ENCODE data around the gene SPATA1.

DNA sequence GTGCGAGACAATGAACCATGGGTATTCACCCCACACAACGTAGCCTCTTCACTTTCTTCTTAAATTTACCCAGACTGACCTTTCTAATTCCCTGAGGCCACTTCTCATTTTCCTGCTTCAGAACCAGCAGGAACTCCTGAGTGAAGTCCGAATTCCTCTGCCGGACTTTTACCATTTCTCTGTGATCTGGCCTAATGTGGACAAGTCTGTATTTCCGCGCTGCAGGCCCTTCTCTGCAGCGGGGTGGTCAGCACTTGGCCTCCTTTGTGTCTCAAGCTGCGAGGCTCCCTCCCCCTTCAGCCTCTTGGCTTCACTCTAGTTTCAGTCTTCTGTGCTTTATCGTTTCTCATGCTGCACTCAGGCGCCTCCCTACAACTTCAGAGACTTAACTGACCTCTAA is 77.5 kb downstream of the SPATA1 start:
- TF ChIP-seq CTCF (conservative IDR thresholded peaks at IDR 0.05; ENCODE audit: low read depth, low read length) (no peak), POLR2A (IDR thresholded peaks at IDR 0.05; ENCODE audit: low read depth, low read length) (no peak), FOS (IDR thresholded peaks at IDR 0.05; ENCODE audit: low read depth, low read length) (no peak), RFX5 (IDR thresholded peaks at IDR 0.05; ENCODE audit: low read depth, low read length) (no peak), SMC3 (IDR thresholded peaks at IDR 0.05; ENCODE audit: low read depth, low read length) (no peak), RCOR1 (IDR thresholded peaks at IDR 0.05; ENCODE audit: insufficient replicate concordance, low read length) (no peak), RAD21 (IDR thresholded peaks at IDR 0.05; ENCODE audit: low read length) (no peak)
- TF ChIP-seq, protein P1, sequence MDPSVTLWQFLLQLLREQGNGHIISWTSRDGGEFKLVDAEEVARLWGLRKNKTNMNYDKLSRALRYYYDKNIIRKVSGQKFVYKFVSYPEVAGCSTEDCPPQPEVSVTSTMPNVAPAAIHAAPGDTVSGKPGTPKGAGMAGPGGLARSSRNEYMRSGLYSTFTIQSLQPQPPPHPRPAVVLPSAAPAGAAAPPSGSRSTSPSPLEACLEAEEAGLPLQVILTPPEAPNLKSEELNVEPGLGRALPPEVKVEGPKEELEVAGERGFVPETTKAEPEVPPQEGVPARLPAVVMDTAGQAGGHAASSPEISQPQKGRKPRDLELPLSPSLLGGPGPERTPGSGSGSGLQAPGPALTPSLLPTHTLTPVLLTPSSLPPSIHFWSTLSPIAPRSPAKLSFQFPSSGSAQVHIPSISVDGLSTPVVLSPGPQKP (IDR thresholded peaks at IDR 0.05; ENCODE audit: borderline replicate concordance, low read depth, low read length): no peak
